Mucosa of descending colon (tissue), 3 donors: ENCODE measurements around the gene OGFOD3. TPM values are rescaled to one million over a fixed set of nuclear protein-coding genes. Genes with fewer than 3 reads are reported as not detected.

Experiments used
- ATAC-seq: fragments of 200-7000 bp; cut with Tn5 transposase; one replicate; pipeline ENCODE4 v1.9.1; 2020; ENCODE audit warnings: mild to moderate bottlenecking, moderate library complexity
- DNase-seq, 3 donors: peaks; one replicate each; pipeline ENCODE4 v3.0.0-alpha.2; 2020
- H3K36me3 ChIP-seq: fragments of 200-600 bp; one replicate; pipeline ENCODE4 v1.8.0; 2021; ENCODE audit warnings: low read depth, mild to moderate bottlenecking
- H3K4me1 ChIP-seq: fragments of 200-600 bp; one replicate; pipeline ENCODE4 v1.8.0; 2021; ENCODE audit warnings: low read depth, mild to moderate bottlenecking
- H3K4me3 ChIP-seq: fragments of 200-600 bp; one replicate; pipeline ENCODE4 v1.8.0; 2021; ENCODE audit warnings: mild to moderate bottlenecking
- H3K9me3 ChIP-seq: fragments of 200-600 bp; one replicate; pipeline ENCODE4 v1.8.0; 2021; ENCODE audit warnings: mild to moderate bottlenecking
- intact Hi-C, 2 donors: fragments of 100-400 bp; cut with DNase I in 1 of 2; cut with micrococcal nuclease in 1 of 2; formaldehyde crosslinking; loops; one replicate each; pipeline versions ENCODE4 v1.11.0 to v1.11.1; 2022; cut with DNase I, micrococcal nuclease
- total RNA-seq, 3 donors: library from RNA; stranded (reverse); fragmentation: NEBNext Ultra II Directional in 2 of 3; extraction: Animal tissue kit (Norgen Biotek cat#: 25700) in 2 of 3; gene quantifications; one replicate each; pipeline versions ENCODE4 v1.2.1 to v1.2.4, GENCODE V29; 2021 to 2023
- TF ChIP-seq, protein P1 (sequence below): fragments of 200-600 bp; IDR thresholded peaks from one replicate; pipeline ENCODE4 v1.8.0; 2022; ENCODE audit warnings: antibody characterized with exemption, mild to moderate bottlenecking
- donor health status: DM: no; HTN: no; CAD: no; lungs with moderate emphysema.
- donor health status: DM: no; HTN: no; CAD: no.
- donor health status: DM: no; HTN: yes; CAD: no.

The OGFOD3 gene
- total RNA-seq, 3 donors from 2014 or later, result 26.2 to 28.8 (median 26.2) TPM

DNA sequence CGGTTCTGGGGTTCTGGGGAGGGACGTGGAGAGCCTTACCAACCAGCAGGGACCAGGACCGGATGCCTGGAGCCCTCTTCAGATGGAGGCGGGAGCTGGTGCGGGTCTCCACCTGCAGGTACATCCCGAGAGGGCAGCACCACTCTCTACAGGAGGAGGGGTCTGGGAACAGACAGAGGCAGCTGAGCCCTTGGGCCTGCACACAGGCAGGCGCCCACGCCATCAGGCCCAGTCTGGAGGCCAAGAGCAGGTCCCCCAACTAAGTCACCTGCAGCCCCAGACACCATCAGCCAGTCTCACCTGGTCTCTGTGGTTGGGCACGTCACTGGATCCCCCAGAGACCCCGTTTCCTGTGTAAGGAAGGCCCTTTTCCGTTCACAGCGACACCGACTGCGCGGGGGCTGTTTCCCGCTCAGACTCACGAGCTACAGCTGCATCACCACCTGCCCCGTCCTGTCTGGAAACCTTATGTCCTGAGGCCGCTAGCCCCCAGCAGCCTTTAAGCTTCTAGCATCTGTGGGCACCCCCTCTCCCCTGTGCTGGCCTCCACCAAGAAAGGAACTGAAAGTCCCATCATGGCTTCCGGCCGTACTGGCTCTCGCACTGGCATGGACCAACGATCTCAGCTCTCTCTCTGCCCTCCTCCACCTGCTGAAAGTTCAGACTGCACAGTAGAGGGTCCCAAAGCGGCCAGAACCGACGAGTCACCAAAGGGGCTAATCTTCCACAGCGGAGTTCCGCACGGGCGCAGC, 30.9 kb upstream of the OGFOD3 start:
- DNase-seq (peak; percentile 62 to 89 (median 65)), ATAC-seq (peak; percentile 48)
- TF ChIP-seq, protein P1, sequence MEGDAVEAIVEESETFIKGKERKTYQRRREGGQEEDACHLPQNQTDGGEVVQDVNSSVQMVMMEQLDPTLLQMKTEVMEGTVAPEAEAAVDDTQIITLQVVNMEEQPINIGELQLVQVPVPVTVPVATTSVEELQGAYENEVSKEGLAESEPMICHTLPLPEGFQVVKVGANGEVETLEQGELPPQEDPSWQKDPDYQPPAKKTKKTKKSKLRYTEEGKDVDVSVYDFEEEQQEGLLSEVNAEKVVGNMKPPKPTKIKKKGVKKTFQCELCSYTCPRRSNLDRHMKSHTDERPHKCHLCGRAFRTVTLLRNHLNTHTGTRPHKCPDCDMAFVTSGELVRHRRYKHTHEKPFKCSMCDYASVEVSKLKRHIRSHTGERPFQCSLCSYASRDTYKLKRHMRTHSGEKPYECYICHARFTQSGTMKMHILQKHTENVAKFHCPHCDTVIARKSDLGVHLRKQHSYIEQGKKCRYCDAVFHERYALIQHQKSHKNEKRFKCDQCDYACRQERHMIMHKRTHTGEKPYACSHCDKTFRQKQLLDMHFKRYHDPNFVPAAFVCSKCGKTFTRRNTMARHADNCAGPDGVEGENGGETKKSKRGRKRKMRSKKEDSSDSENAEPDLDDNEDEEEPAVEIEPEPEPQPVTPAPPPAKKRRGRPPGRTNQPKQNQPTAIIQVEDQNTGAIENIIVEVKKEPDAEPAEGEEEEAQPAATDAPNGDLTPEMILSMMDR, result no peak
- no peaks in the 10 kb centered on the region for H3K36me3 ChIP-seq
- H3K4me3 ChIP-seq, result no peak overlapping the region
- intact Hi-C loops, result no loop called here
- no peaks in the 10 kb centered on the region for H3K9me3 ChIP-seq
- H3K4me1 ChIP-seq, result peaks cover 4% of the 10 kb centered on the region

DNA sequence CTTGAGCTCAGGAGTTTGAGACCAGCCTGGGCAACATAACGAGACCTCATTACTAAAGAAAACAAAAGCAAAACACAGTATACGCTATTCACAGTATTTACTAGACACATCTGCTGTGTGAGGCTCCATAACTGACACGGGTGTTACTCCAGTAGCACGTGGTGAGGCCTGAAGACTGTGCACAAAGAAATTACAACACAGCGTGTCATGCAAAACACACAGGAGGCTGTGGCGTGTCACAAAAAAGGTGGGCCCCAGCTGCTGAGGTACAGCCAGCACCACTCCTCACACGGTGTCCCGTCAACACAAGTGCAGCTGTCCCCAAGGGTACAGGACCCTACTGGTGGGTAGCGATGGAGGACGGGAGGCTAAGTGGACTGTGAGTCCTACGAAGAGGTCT, 29.5 kb upstream of the OGFOD3 start:
- ATAC-seq (no peak), DNase-seq (no peak)
- intact Hi-C loops, result no loop called here
- TF ChIP-seq, protein P1, result no peak
- H3K4me3 ChIP-seq, result no peak overlapping the region
- H3K36me3 ChIP-seq, result no peaks in the 10 kb centered on the region
- no peaks in the 10 kb centered on the region for H3K9me3 ChIP-seq
- peaks cover 4% of the 10 kb centered on the region for H3K4me1 ChIP-seq

DNA sequence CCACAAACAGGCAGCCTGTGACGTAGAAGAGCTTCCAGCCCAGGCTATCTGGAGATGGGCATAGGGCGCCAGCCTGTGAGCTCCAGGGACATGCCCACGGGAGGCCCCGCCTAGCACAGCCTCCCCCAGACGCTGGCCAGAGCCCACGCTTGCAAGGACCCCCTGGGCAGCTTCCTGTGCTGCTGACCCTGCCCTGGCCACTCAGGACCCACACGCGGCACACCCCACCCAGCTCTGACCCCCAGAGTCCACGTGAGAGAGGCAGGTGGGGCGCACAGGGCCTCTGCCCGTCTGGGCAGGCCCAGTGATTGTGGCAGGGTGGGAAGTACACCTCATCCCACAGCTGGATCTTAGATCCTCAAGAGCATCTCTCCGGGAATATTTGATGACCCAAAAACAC, 28.3 kb upstream of the OGFOD3 start:
- intact Hi-C loops, result no loop called here
- DNase-seq, result no peak
- TF ChIP-seq, protein P1, result no peak
- Histone ChIP-seq H3K36me3 (no peaks in the 10 kb centered on the region), H3K4me3 (no peak overlapping the region), H3K9me3 (no peaks in the 10 kb centered on the region), H3K4me1 (peaks cover 4% of the 10 kb centered on the region)
- ATAC-seq, result no peak

DNA sequence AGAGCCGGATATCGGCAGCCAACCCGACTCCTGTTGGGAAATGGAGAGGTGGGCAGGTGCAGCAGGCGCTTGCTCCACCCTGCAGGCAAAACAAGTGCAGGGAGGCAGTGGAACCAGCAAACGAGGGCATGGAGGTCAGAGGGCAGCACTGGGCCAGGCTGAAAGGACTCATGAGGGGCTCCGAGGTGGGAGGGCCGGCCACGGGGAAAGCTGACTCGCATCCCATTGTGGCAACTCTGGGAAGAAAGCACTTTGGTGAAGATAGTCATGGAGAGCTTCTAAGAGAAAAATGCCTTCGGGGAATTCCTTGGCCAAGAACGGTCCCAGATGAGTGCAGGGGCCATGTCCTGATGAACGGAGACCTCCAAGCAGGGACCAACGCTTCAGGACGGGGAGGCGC, 27.7 kb upstream of the OGFOD3 start:
- ATAC-seq, result no peak
- TF ChIP-seq, protein P1, result no peak
- intact Hi-C loops, result no loop called here

DNA sequence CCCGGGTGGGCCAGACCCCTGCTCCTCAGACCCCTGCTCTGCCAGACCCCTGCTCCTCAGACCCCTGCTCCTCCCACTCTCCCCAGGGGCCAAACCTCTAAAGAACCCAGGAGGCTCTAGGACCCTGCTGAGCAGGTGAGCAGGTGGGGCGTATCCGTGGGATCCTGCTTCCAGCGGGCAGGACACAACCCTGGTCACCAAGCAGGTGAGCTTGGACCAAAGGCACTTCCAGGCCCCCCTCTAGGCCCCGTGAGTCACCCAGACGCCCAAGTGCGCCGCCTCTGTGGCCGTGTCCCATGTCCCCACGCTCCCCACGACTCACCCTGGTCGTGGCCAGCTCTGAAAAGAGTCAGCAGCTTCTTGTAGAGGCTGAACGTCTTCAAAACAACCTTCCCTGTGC, 27.2 kb upstream of the OGFOD3 start:
- H3K9me3 ChIP-seq, result no peaks in the 10 kb centered on the region
- H3K36me3 ChIP-seq, result no peaks in the 10 kb centered on the region
- H3K4me1 ChIP-seq, result peaks cover 4% of the 10 kb centered on the region
- TF ChIP-seq, protein P1, result no peak
- DNase-seq (no peak), ATAC-seq (no peak)
- intact Hi-C loops, result no loop called here
- no peak overlapping the region for H3K4me3 ChIP-seq

More for the DNA sequence above, 27.7 kb upstream of the OGFOD3 start:
- H3K9me3 ChIP-seq, result no peaks in the 10 kb centered on the region
- no peak for DNase-seq
- H3K4me1 ChIP-seq, result peaks cover 4% of the 10 kb centered on the region
- H3K4me3 ChIP-seq, result no peak overlapping the region
- no peaks in the 10 kb centered on the region for H3K36me3 ChIP-seq
